ENCODE measurements around the gene SPOCK3. TPM values are rescaled to one million over a fixed set of nuclear protein-coding genes. Genes with fewer than 3 reads are reported as not detected.

The SPOCK3 gene
- total and polyA plus RNA-seq, 10 of the 15 experiments (the other 5 are each of a cell fraction or from before 2014, with no cell fraction given) = 0.06 to 0.39 (median 0.09) TPM; not detected in 5

- TF ChIP-seq, protein P1, sequence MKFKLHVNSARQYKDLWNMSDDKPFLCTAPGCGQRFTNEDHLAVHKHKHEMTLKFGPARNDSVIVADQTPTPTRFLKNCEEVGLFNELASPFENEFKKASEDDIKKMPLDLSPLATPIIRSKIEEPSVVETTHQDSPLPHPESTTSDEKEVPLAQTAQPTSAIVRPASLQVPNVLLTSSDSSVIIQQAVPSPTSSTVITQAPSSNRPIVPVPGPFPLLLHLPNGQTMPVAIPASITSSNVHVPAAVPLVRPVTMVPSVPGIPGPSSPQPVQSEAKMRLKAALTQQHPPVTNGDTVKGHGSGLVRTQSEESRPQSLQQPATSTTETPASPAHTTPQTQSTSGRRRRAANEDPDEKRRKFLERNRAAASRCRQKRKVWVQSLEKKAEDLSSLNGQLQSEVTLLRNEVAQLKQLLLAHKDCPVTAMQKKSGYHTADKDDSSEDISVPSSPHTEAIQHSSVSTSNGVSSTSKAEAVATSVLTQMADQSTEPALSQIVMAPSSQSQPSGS (IDR thresholded peaks at IDR 0.05; ENCODE audit: low read length) = no peak
Measured at GRCh38 chr4:166886718-166887117, 347.6 kb downstream of the SPOCK3 start (continued).

- Histone ChIP-seq H3K27ac (ENCODE audit: control insufficient read depth, insufficient read depth) (no peak overlapping the region), H3K4me1 (ENCODE audit: control insufficient read depth, insufficient read depth, low read length) (no peaks in the 10 kb centered on the region), H2AFZ (ENCODE audit: control insufficient read depth, low read depth, low read length) (no peak overlapping the region), H3K4me2 (ENCODE audit: control insufficient read depth, insufficient read depth) (no peak overlapping the region), H4K20me1 (ENCODE audit: control insufficient read depth, insufficient read depth) (no peaks in the 10 kb centered on the region), H3K79me2 (ENCODE audit: control insufficient read depth, insufficient read depth, low read length) (no peaks in the 10 kb centered on the region), H3K9me3 (replicated peaks; ENCODE audit: control insufficient read depth, insufficient read depth, low read length) (no peaks in the 10 kb centered on the region; the same call in 2 of the 3 replicates), H3K4me3 (no peak overlapping the region), H3K36me3 (ENCODE audit: control insufficient read depth in 2 of 2, insufficient read depth in 2 of 2, low read length in 1 of 2) (no peaks in the 10 kb centered on the region), H3K27me3 (replicated peaks in 1 of 2; ENCODE audit: control insufficient read depth in 2 of 2, insufficient read depth in 2 of 2, low read length in 1 of 2) (no peaks in the 10 kb centered on the region), H3K9ac (ENCODE audit: control insufficient read depth, insufficient read depth, low read length) (no peak overlapping the region)
- RAD21 ChIA-PET (ENCODE audit: unreplicated experiment) = no interaction called here
- SMC1A ChIA-PET (ENCODE audit: uncharacterized antibody, unreplicated experiment) = interaction anchor here (1.5 to 1.6 kb wide), 2 partner anchors 14 to 64 kb away, joined by 3 read pairs; no protein-coding TSS in a partner anchor
- FAIRE-seq (no peak), ATAC-seq (no peak), DNase-seq (ENCODE audit: low read depth, low spot score) (no peak)
- 50% methylated on average over 2 of the region's 2 CpGs for WGBS (ENCODE audit: insufficient coverage, insufficient replicate concordance, low lambda C conversion rate, missing lambda C conversion rate)
- no TSS peak for BruUV-seq (replicated peaks)
- in situ Hi-C loops (cut with MboI) = no loop called here
- CTCF ChIA-PET = interaction anchor here (1.3 kb wide), 1 partner anchor 10 kb away, joined by 3 read pairs; no protein-coding TSS in a partner anchor
- intact Hi-C loops (cut with micrococcal nuclease; ENCODE audit: unreplicated experiment) = no loop called here
- POLR2A ChIA-PET = no interaction called here
- TF ChIP-seq CHD2 (IDR thresholded peaks at IDR 0.05; ENCODE audit: borderline replicate concordance, low read depth, low read length) (no peak), NR2C2 (IDR thresholded peaks at IDR 0.05; ENCODE audit: borderline replicate concordance, control insufficient read depth, insufficient read length, low read depth) (no peak), ATF7 (IDR thresholded peaks at IDR 0.05; ENCODE audit: low read depth) (no peak), MAX (IDR thresholded peaks at IDR 0.05; ENCODE audit: low read depth, low read length) (no peak)
Measured at GRCh38 chr4:166882221-166882620, 352.1 kb downstream of the SPOCK3 start.

All from GM12878 (cell line).